Endothelial cell of umbilical vein (primary cell): ENCODE data around the gene ZNF616.

ENCODE experiments used
- CTCF ChIP-seq, 2 donors: IDR thresholded peaks; 1 replicate in 1 of 2; 2 replicates in 1 of 2; pipeline ENCODE4 v1.5.1; 2011; ENCODE audit warnings: low read length in 2 of 2, mild to moderate bottlenecking in 2 of 2, moderate library complexity in 2 of 2, control low read depth in 1 of 2, inconsistent platforms in 1 of 2, low read depth in 1 of 2; ENCODE audit not compliant: insufficient read depth in 1 of 2; ENCODE audit errors: extremely low read depth in 1 of 2
- EZH2 ChIP-seq: IDR thresholded peaks from 2 replicates; pipeline ENCODE4 v1.6.1; 2012; ENCODE audit warnings: borderline replicate concordance, low read depth, mild to moderate bottlenecking, moderate library complexity, low read length, inconsistent platforms; ENCODE audit not compliant: severe bottlenecking
- FOS ChIP-seq: IDR thresholded peaks from 2 replicates; pipeline ENCODE4 v1.6.1; 2011; ENCODE audit warnings: mild to moderate bottlenecking, low read length, moderate library complexity, borderline replicate concordance; ENCODE audit not compliant: insufficient read depth
- GATA2 ChIP-seq: IDR thresholded peaks from 2 replicates; pipeline ENCODE4 v1.7.0; 2011; ENCODE audit warnings: low read depth, mild to moderate bottlenecking, moderate library complexity, mixed read lengths, low read length; ENCODE audit not compliant: insufficient read length, insufficient read depth
- JUN ChIP-seq: IDR thresholded peaks from 2 replicates; pipeline ENCODE4 v1.6.1; 2011; ENCODE audit warnings: borderline replicate concordance, low read depth; ENCODE audit not compliant: insufficient read length, insufficient read depth
- MYC ChIP-seq: IDR thresholded peaks from one replicate; pipeline ENCODE4 v1.6.1; 2011; ENCODE audit warnings: mild to moderate bottlenecking, low read depth, low read length
- POLR2A ChIP-seq: IDR thresholded peaks from 2 replicates; pipeline ENCODE4 v1.6.1; 2012; ENCODE audit warnings: low read depth, mild to moderate bottlenecking, control low read depth, low read length
- POLR2AphosphoS5 ChIP-seq: IDR thresholded peaks from 2 replicates; pipeline ENCODE4 v1.6.1; 2012; ENCODE audit warnings: low read depth, mild to moderate bottlenecking, control low read depth, low read length, moderate library complexity; ENCODE audit not compliant: insufficient read depth
- TF ChIP-seq, protein P1 (sequence below): IDR thresholded peaks from 2 replicates; pipeline ENCODE4 v1.6.1; 2011; ENCODE audit not compliant: insufficient read depth, insufficient read length

DNA sequence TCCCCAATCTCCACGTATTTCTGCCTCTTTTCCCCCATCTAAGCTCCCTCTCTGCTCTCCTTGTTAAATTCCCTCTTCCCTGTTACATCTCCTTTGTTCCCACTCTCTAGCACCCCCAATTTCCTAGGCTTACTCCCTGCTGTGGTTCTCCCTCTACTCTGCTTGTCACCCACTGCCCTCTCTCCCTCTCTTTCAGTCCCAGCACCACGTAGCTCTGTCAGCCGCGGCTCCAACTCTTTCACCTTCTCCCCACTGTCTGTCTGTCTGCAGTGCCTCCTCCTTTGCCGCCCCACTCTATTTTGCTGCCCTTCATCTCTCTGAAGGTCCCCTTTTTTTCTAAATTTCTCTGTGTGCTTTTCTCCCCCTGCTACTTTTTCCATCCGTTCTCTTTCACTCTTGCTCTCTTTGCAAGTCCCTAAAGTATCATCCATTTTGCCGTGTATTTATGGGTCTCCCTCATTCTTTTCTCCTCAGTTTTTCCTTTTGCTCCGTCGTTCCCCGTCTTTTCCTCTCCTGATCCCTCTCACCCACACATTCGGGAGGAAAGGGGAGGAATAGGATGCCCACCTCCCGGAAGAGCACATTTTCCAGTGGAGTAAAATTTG lies 45.1 kb downstream of the ZNF616 start:
- TF ChIP-seq CTCF (IDR thresholded peaks at IDR 0.05; ENCODE audit: extremely low read depth in 1 of 2, insufficient read depth in 1 of 2, low read depth in 1 of 2, low read length in 2 of 2) (no peak), POLR2A (no peak), POLR2AphosphoS5 (no peak), MYC (no peak), EZH2 (no peak), GATA2 (no peak), JUN (no peak), FOS (no peak)
- TF ChIP-seq, protein P1, sequence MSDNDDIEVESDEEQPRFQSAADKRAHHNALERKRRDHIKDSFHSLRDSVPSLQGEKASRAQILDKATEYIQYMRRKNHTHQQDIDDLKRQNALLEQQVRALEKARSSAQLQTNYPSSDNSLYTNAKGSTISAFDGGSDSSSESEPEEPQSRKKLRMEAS, result no peak
